H1 (cell line): ENCODE measurements around the gene METTL8. TPM values are rescaled to one million over a fixed set of nuclear protein-coding genes. Genes with fewer than 3 reads are reported as not detected.

Experiments
- CTCF ChIA-PET: fragments of 300-600 bp; sonication (Branson Sonifier 250); formaldehyde crosslinking; loops from one replicate; lab custom pipeline; 2021; ENCODE audit not compliant: partially characterized antibody; lab: Charles Lee
- POLR2A ChIA-PET: fragments of 300-600 bp; sonication (Branson Sonifier 250); formaldehyde crosslinking; loops from one replicate; lab custom pipeline; 2021; ENCODE audit warnings: inconsistent platforms; ENCODE audit not compliant: partially characterized antibody; lab: Charles Lee
- DNase-seq, 2 experiments: peaks; one replicate each; pipeline versions ENCODE4 v3.0.0 to v3.0.0-alpha.2; 2010 to 2022; ENCODE audit warnings: low spot score in 2 of 2, low read depth in 1 of 2, mixed read lengths in 1 of 2
- FAIRE-seq: peaks from 2 replicates; lab custom pipeline; 2011; peaks lifted over from hg19 to GRCh38; lab: Jason Lieb, UNC
- H2AFZ ChIP-seq: 2 replicates; pipeline ENCODE4 v1.8.1; 2012; ENCODE audit warnings: low read length, inconsistent platforms
- H2AK5ac ChIP-seq: 2 replicates; pipeline ENCODE4 v1.6.1; 2013; ENCODE audit warnings: low read depth, low read length
- H2BK120ac ChIP-seq: replicated peaks from 2 replicates; pipeline ENCODE3; 2013; ENCODE audit warnings: low read depth, low read length, inconsistent platforms
- H2BK12ac ChIP-seq: 2 replicates; pipeline ENCODE4 v1.6.1; 2013; ENCODE audit warnings: low read depth, low read length
- H2BK15ac ChIP-seq: 2 replicates; pipeline ENCODE4 v1.6.1; 2013; ENCODE audit warnings: low read length
- H2BK20ac ChIP-seq: 2 replicates; pipeline ENCODE4 v1.6.1; 2013; ENCODE audit warnings: low read length
- H2BK5ac ChIP-seq: 2 replicates; pipeline ENCODE4 v1.6.1; 2013; ENCODE audit warnings: low read depth, low read length
- H3K14ac ChIP-seq: 2 replicates; pipeline ENCODE4 v1.6.1; 2013; ENCODE audit warnings: inconsistent platforms; ENCODE audit not compliant: insufficient read length
- H3K18ac ChIP-seq: 2 replicates; pipeline ENCODE4 v1.6.1; 2013; ENCODE audit warnings: low read length; ENCODE audit errors: extremely low read depth
- H3K23ac ChIP-seq: 2 replicates; pipeline ENCODE4 v1.6.1; 2013; ENCODE audit warnings: inconsistent platforms; ENCODE audit not compliant: insufficient read length
- H3K23me2 ChIP-seq: 2 replicates; pipeline ENCODE4 v1.6.1; 2013; ENCODE audit warnings: low read depth, low read length
- H3K27ac ChIP-seq: 2 replicates; pipeline ENCODE4 v1.6.1; 2011; ENCODE audit warnings: low read depth, low read length, inconsistent platforms
- H3K27me3 ChIP-seq, 4 experiments: replicated peaks in 1 of 4; 1 replicate in 1 of 4; 2 replicates in 3 of 4; pipeline versions ENCODE4 v1.6.1 to v1.8.1; 2011 to 2013; ENCODE audit warnings: low read length in 3 of 4, mild to moderate bottlenecking in 3 of 4, inconsistent platforms in 2 of 4, mixed read lengths in 2 of 4, moderate library complexity in 1 of 4; ENCODE audit not compliant: control insufficient read depth in 3 of 4, insufficient read depth in 3 of 4; ENCODE audit errors: extremely low read depth in 1 of 4
- H3K36me3 ChIP-seq, 4 experiments: 2 replicates each; pipeline versions ENCODE4 v1.6.1 to v1.8.1; 2011 to 2013; ENCODE audit warnings: mild to moderate bottlenecking in 4 of 4, low read length in 3 of 4, moderate library complexity in 2 of 4, control low read depth in 1 of 4, inconsistent platforms in 1 of 4; ENCODE audit not compliant: insufficient read depth in 4 of 4, control insufficient read depth in 2 of 4
- H3K4ac ChIP-seq: replicated peaks from 2 replicates; pipeline ENCODE3; 2013; ENCODE audit warnings: low read length, low read depth, mixed read lengths, inconsistent platforms; ENCODE audit not compliant: insufficient read length
- H3K4me1 ChIP-seq, 4 experiments: replicated peaks in 1 of 4; 1 replicate in 1 of 4; 2 replicates in 3 of 4; pipeline versions ENCODE4 v1.6.1 to v1.8.1; 2011 to 2013; ENCODE audit warnings: low read length in 3 of 4, inconsistent platforms in 2 of 4, mixed read lengths in 1 of 4; ENCODE audit not compliant: insufficient read depth in 4 of 4, control insufficient read depth in 3 of 4
- H3K4me2 ChIP-seq, 2 experiments: 2 replicates each; pipeline versions ENCODE4 v1.6.1 to v1.8.1; 2011 to 2013; ENCODE audit warnings: low read depth in 2 of 2, low read length in 2 of 2, control low read depth in 1 of 2, inconsistent platforms in 1 of 2, mild to moderate bottlenecking in 1 of 2; ENCODE audit not compliant: insufficient read depth in 1 of 2
- H3K4me3 ChIP-seq, 4 experiments: fragments of 200-600, 300-600 bp in 1 of 4; sonication (generic), shearing (Covaris generic), sonication (Bioruptor Twin) in 1 of 4; 2 replicates each; pipeline versions ENCODE4 v1.5.1 to v1.8.1; 2011 to 2016; ENCODE audit warnings: low read length in 4 of 4, low read depth in 3 of 4, control low read depth in 2 of 4, inconsistent platforms in 2 of 4, mild to moderate bottlenecking in 2 of 4, mixed read lengths in 1 of 4, moderate library complexity in 1 of 4; ENCODE audit not compliant: insufficient read depth in 2 of 4; ENCODE audit errors: extremely low read depth in 1 of 4
- H3K56ac ChIP-seq: replicated peaks from 2 replicates; pipeline ENCODE3; 2013; ENCODE audit warnings: low read depth, mild to moderate bottlenecking, mixed read lengths, low read length, inconsistent platforms; ENCODE audit not compliant: insufficient read length
- H3K79me1 ChIP-seq: 2 replicates; pipeline ENCODE4 v1.6.1; 2013; ENCODE audit warnings: low read depth, low read length, control low read depth
- H3K79me2 ChIP-seq, 2 experiments: 2 replicates each; pipeline versions ENCODE4 v1.6.1 to v1.8.1; 2012 to 2013; ENCODE audit warnings: low read length in 2 of 2, mild to moderate bottlenecking in 2 of 2, inconsistent platforms in 1 of 2; ENCODE audit not compliant: insufficient read depth in 2 of 2, control insufficient read depth in 1 of 2
- H3K9ac ChIP-seq, 4 experiments: replicated peaks in 1 of 4; 1 replicate in 1 of 4; 2 replicates in 3 of 4; pipeline versions ENCODE4 v1.6.1 to v1.8.1; 2011 to 2013; ENCODE audit warnings: low read depth in 3 of 4, low read length in 3 of 4, control low read depth in 2 of 4, mild to moderate bottlenecking in 2 of 4, moderate library complexity in 2 of 4, inconsistent platforms in 1 of 4; ENCODE audit errors: extremely low read depth in 1 of 4
- H3K9me3 ChIP-seq, 2 experiments: 2 replicates each; pipeline versions ENCODE4 v1.6.1 to v1.8.1; 2012 to 2013; ENCODE audit warnings: mild to moderate bottlenecking in 2 of 2, moderate library complexity in 2 of 2, control low read depth in 1 of 2, inconsistent platforms in 1 of 2, low read depth in 1 of 2, low read length in 1 of 2, mixed read lengths in 1 of 2; ENCODE audit not compliant: insufficient read depth in 2 of 2
- H4K20me1 ChIP-seq, 2 experiments: replicated peaks in 1 of 2; 2 replicates each; pipeline versions ENCODE3 to v1.8.1; 2011 to 2013; ENCODE audit warnings: inconsistent platforms in 2 of 2, low read length in 2 of 2, mild to moderate bottlenecking in 1 of 2; ENCODE audit not compliant: insufficient read depth in 2 of 2, control insufficient read depth in 1 of 2
- H4K5ac ChIP-seq: 2 replicates; pipeline ENCODE4 v1.6.1; 2013; ENCODE audit warnings: low read length, low read depth, mixed read lengths, inconsistent platforms; ENCODE audit not compliant: insufficient read length
- H4K8ac ChIP-seq: 2 replicates; pipeline ENCODE4 v1.8.0; 2013; ENCODE audit warnings: mild to moderate bottlenecking, moderate library complexity, low read length, inconsistent platforms; ENCODE audit not compliant: insufficient read depth; ENCODE audit errors: extremely low read depth
- H4K91ac ChIP-seq: replicated peaks from 2 replicates; pipeline ENCODE3; 2013; ENCODE audit warnings: low read length, mixed read lengths, inconsistent platforms; ENCODE audit not compliant: insufficient read length
- BRCA1 ChIP-seq: IDR thresholded peaks from 2 replicates; pipeline ENCODE4 v1.6.1; 2012; ENCODE audit warnings: low read depth, low read length, improper control_type of control experiment
- E2F6 ChIP-seq: IDR thresholded peaks from 2 replicates; pipeline ENCODE4 v1.6.1; 2012; ENCODE audit warnings: inconsistent platforms
- GABPA ChIP-seq: IDR thresholded peaks from 2 replicates; pipeline ENCODE4 v1.6.1; 2011; ENCODE audit warnings: mild to moderate bottlenecking, low read length, moderate library complexity, borderline replicate concordance; ENCODE audit not compliant: insufficient read depth
- JUN ChIP-seq: IDR thresholded peaks from 2 replicates; pipeline ENCODE4 v1.6.1; 2011; ENCODE audit warnings: low read depth, mild to moderate bottlenecking, improper control_type of control experiment, low read length
- NRF1 ChIP-seq: IDR thresholded peaks from 2 replicates; pipeline ENCODE4 v1.6.1; 2011; ENCODE audit warnings: mild to moderate bottlenecking, low read depth, low read length, improper control_type of control experiment
- PHF8 ChIP-seq: fragments of 200-600 bp; sonication (generic); conservative IDR thresholded peaks from 2 replicates; pipeline ENCODE4 v1.7.1; 2012; ENCODE audit warnings: low read depth, mild to moderate bottlenecking, inconsistent platforms, low read length, moderate library complexity
- POLR2AphosphoS5 ChIP-seq: IDR thresholded peaks from 2 replicates; pipeline ENCODE4 v1.6.1; 2011; ENCODE audit warnings: low read depth, low read length
- RXRA ChIP-seq: IDR thresholded peaks from 2 replicates; pipeline ENCODE4 v1.6.1; 2011; ENCODE audit warnings: low read depth, mild to moderate bottlenecking, low read length, moderate library complexity; ENCODE audit not compliant: insufficient read depth
- SIX5 ChIP-seq: IDR thresholded peaks from 2 replicates; pipeline ENCODE4 v1.6.1; 2011; ENCODE audit warnings: mild to moderate bottlenecking, low read depth, low read length
- WGBS, 2 experiments: shearing (Covaris generic) in 1 of 2; methylation state at CpG; one replicate each; pipeline versions ENCODE4 v1.1.6 to v1.1.7; 2013 to 2015; ENCODE audit warnings: low lambda C conversion rate in 2 of 2, mixed read lengths in 2 of 2, inconsistent platforms in 1 of 2, low coverage in 1 of 2, missing lambda C conversion rate in 1 of 2; ENCODE audit not compliant: insufficient replicate concordance in 2 of 2, insufficient coverage in 1 of 2, insufficient read length in 1 of 2; ENCODE audit errors: extremely low coverage in 1 of 2, missing lambda C conversion rate in 1 of 2; 5-methylcytosine and 5-hydroxymethylcytosine counted together
- polyA plus RNA-seq, 7 experiments: library from polyadenylated mRNA; depleted of rRNA in 3 of 7; stranded (reverse) in 5 of 7; unstranded in 2 of 7; fragments of >200 nt in 5 of 7; fragments of 200-250 nt in 2 of 7; gene quantifications; 1 replicate in 5 of 7; 2 replicates in 1 of 7; 4 replicates in 1 of 7; pipeline versions ENCODE4 v1.2.1 to v1.2.3, GENCODE V29; 2011 to 2013; ENCODE audit warnings: missing spikeins in 2 of 7, mixed read lengths in 2 of 7
- total RNA-seq: library from RNA; stranded (reverse); fragmentation: NEBNext Ultra II Directional; extraction: Animal tissue kit (Norgen Biotek cat#: 25700); gene quantifications from 2 replicates; pipeline ENCODE4 v1.2.1, GENCODE V29; 2021

Gene METTL8
- total and polyA plus RNA-seq, 2 of the 8 experiments (the other 6 are each of a cell fraction or from before 2014, with no cell fraction given), result 17.6 to 79.7 TPM

GRCh38 chr2:171316220-171316619, 117.6 kb downstream of the METTL8 start:
- no peak overlapping the region for H3K56ac ChIP-seq
- H2BK15ac ChIP-seq, result no peak overlapping the region
- H2BK120ac ChIP-seq, result no peak overlapping the region
- ChIA-PET POLR2A (interaction anchor here (0.7 to 6.1 kb wide), 19 partner anchors 11 to 504 kb away, joined by 3 to 42 read pairs (median 3); partner anchors contain the start of genes DCAF17 and METTL8), CTCF (interaction anchor here (0.6 to 2.2 kb wide), 4 partner anchors 10 to 100 kb away, joined by 3 to 10 read pairs (median 6); no protein-coding TSS in a partner anchor)
- H3K9ac ChIP-seq, result peak overlapping the region in 1 of 4 experiments; percentile 31; a peak in 2 of 7 replicates
- H3K18ac ChIP-seq, result no peak overlapping the region; the same call in 1 of the 2 replicates
- H2BK12ac ChIP-seq, result no peak overlapping the region; the same call in 1 of the 2 replicates
- H2AFZ ChIP-seq, result no peak overlapping the region
- peak overlapping the region; percentile 91 for H3K27ac ChIP-seq
- 4% methylated on average over 2 of the region's 2 CpGs; no CpG with 5 or more reads in 1 of the 2 experiments for WGBS, 2 experiments
- H3K14ac ChIP-seq, result no peak overlapping the region
- no peak overlapping the region for H4K5ac ChIP-seq
- peak overlapping the region; percentile 54 to 67 for H3K4me2 ChIP-seq
- FAIRE-seq (peak; percentile 58), DNase-seq (peak; percentile 48 to 67)
- peak overlapping the region in 1 of 4 experiments; percentile 31; a peak in 1 of 8 replicates for H3K4me3 ChIP-seq
- no peak overlapping the region for H4K91ac ChIP-seq
- no peaks in the 10 kb centered on the region for H3K27me3 ChIP-seq
- peak overlapping the region; percentile 98 for H2BK5ac ChIP-seq
- no peaks in the 10 kb centered on the region for H3K79me2 ChIP-seq
- peaks cover 0 to 13% (median 0%) of the 10 kb centered on the region in 4 experiments; a peak in 2 of 8 replicates for H3K36me3 ChIP-seq
- no peak overlapping the region for H3K23ac ChIP-seq
- no peak overlapping the region; the same call in 1 of the 2 replicates for H2AK5ac ChIP-seq
- H3K4me1 ChIP-seq, result peaks cover 22 to 51% (median 41%) of the 10 kb centered on the region in 4 experiments
- no peak overlapping the region for H4K8ac ChIP-seq
- H4K20me1 ChIP-seq, result no peaks in the 10 kb centered on the region
- no peaks in the 10 kb centered on the region for H3K23me2 ChIP-seq
- no peak overlapping the region for H2BK20ac ChIP-seq
- H3K79me1 ChIP-seq, result no peaks in the 10 kb centered on the region
- H3K4ac ChIP-seq, result peak overlapping the region; percentile 97
- peaks cover 17 to 26% of the 10 kb centered on the region in 2 experiments for H3K9me3 ChIP-seq
- TF ChIP-seq BRCA1 (no peak), GABPA (no peak), RXRA (no peak), E2F6 (peak; percentile 13; the same call in 1 of the 2 replicates), POLR2AphosphoS5 (no peak), PHF8 (no peak), NRF1 (no peak), JUN (no peak), SIX5 (no peak)
